IMR-90 (cell line): Measurements from ENCODE around the gene SEPTIN3. TPM values are rescaled to one million over a fixed set of nuclear protein-coding genes. Genes with fewer than 3 reads are reported as not detected.

Source experiments
- ATAC-seq: fragments of 200-7000 bp; cut with Tn5 transposase; 2 replicates; pipeline ENCODE4 v1.9.1; 2020; ENCODE audit warnings: low read depth, mild to moderate bottlenecking, moderate library complexity
- BruUV-seq: library from RNA; stranded (reverse); fragments of 400-500 nt; replicated peaks from 2 replicates; lab custom pipeline; 2021; lab: Mats Ljungman, UMichigan
- CTCF ChIA-PET: fragments of 300-600 bp; formaldehyde crosslinking; extraction: SDS; loops from one replicate; lab custom pipeline; 2021; ENCODE audit warnings: antibody characterized with exemption; lab: Yijun Ruan, JAX
- POLR2A ChIA-PET: fragments of 300-600 bp; sonication (Branson Sonifier 250); formaldehyde crosslinking; loops from one replicate; lab custom pipeline; 2022; ENCODE audit warnings: antibody characterized with exemption; ENCODE audit not compliant: unreplicated experiment; lab: Charles Lee
- DNase-seq: peaks from one replicate; pipeline ENCODE4 v3.0.0; 2013
- H2AFZ ChIP-seq: replicated peaks from 2 replicates; pipeline ENCODE3; 2013; ENCODE audit warnings: low read length, mild to moderate bottlenecking; ENCODE audit not compliant: poor library complexity
- H2AK5ac ChIP-seq: 2 replicates; pipeline ENCODE4 v1.6.1; 2013; ENCODE audit warnings: low read depth, low read length, inconsistent platforms
- H2AK9ac ChIP-seq: replicated peaks from 2 replicates; pipeline ENCODE3; 2013; ENCODE audit warnings: mild to moderate bottlenecking, low read depth, low read length, moderate library complexity; ENCODE audit not compliant: poor library complexity
- H2BK120ac ChIP-seq: 2 replicates; pipeline ENCODE4 v1.6.1; 2013; ENCODE audit warnings: low read depth, low read length, inconsistent platforms
- H2BK15ac ChIP-seq: 3 replicates; pipeline ENCODE4 v1.6.1; 2013; ENCODE audit warnings: low read depth, low read length, inconsistent platforms
- H2BK20ac ChIP-seq: 2 replicates; pipeline ENCODE4 v1.6.1; 2013; ENCODE audit warnings: low read depth, mild to moderate bottlenecking, inconsistent platforms, low read length, moderate library complexity
- H2BK5ac ChIP-seq: 2 replicates; pipeline ENCODE4 v1.6.1; 2013; ENCODE audit warnings: mild to moderate bottlenecking, low read depth, low read length, inconsistent platforms; ENCODE audit not compliant: poor library complexity, severe bottlenecking
- H3K14ac ChIP-seq: replicated peaks from 2 replicates; pipeline ENCODE4 v1.6.1; 2013; ENCODE audit warnings: low read depth, low read length, inconsistent platforms
- H3K18ac ChIP-seq: 2 replicates; pipeline ENCODE4 v1.6.1; 2013; ENCODE audit warnings: low read depth, low read length, control low read depth
- H3K23ac ChIP-seq: 2 replicates; pipeline ENCODE4 v1.6.1; 2013; ENCODE audit warnings: low read depth, low read length, inconsistent platforms
- H3K27ac ChIP-seq: 2 replicates; pipeline ENCODE4 v1.5.1; 2013; ENCODE audit warnings: mild to moderate bottlenecking, control low read depth, low read length; ENCODE audit not compliant: insufficient read depth
- H3K27me3 ChIP-seq: 2 replicates; pipeline ENCODE4 v1.6.1; 2013; ENCODE audit warnings: low read length; ENCODE audit not compliant: control insufficient read depth, insufficient read depth
- H3K36me3 ChIP-seq: 2 replicates; pipeline ENCODE4 v1.6.1; 2013; ENCODE audit warnings: low read length, mixed read lengths; ENCODE audit not compliant: control insufficient read depth, insufficient read depth
- H3K4ac ChIP-seq: 2 replicates; pipeline ENCODE4 v1.6.1; 2013; ENCODE audit warnings: low read depth, low read length, inconsistent platforms
- H3K4me1 ChIP-seq: 2 replicates; pipeline ENCODE4 v1.6.1; 2013; ENCODE audit warnings: low read length, mixed read lengths; ENCODE audit not compliant: control insufficient read depth, insufficient read depth
- H3K4me2 ChIP-seq: 2 replicates; pipeline ENCODE4 v1.6.1; 2013; ENCODE audit warnings: low read depth, mild to moderate bottlenecking, control low read depth, low read length, moderate library complexity
- H3K4me3 ChIP-seq: 2 replicates; pipeline ENCODE4 v1.5.1; 2013; ENCODE audit warnings: low read depth, mild to moderate bottlenecking, control low read depth, low read length, moderate library complexity; ENCODE audit not compliant: insufficient read depth
- H3K56ac ChIP-seq: 2 replicates; pipeline ENCODE4 v1.6.1; 2013; ENCODE audit warnings: low read length, inconsistent platforms; ENCODE audit not compliant: insufficient read depth; ENCODE audit errors: extremely low read depth
- H3K79me1 ChIP-seq, 2 experiments: 2 replicates each; pipeline ENCODE4 v1.6.1; 2013; ENCODE audit warnings: low read length in 2 of 2, inconsistent platforms in 1 of 2, low read depth in 1 of 2
- H3K9ac ChIP-seq: 2 replicates; pipeline ENCODE4 v1.6.1; 2013; ENCODE audit warnings: low read depth, low read length, control low read depth
- H3K9me1 ChIP-seq: 2 replicates; pipeline ENCODE4 v1.6.1; 2013; ENCODE audit warnings: low read length, inconsistent platforms; ENCODE audit not compliant: insufficient read depth
- H3K9me3 ChIP-seq: 2 replicates; pipeline ENCODE4 v1.6.1; 2013; ENCODE audit warnings: low read length; ENCODE audit not compliant: control insufficient read depth, insufficient read depth
- H4K20me1 ChIP-seq: 2 replicates; pipeline ENCODE4 v1.6.1; 2013; ENCODE audit warnings: low read length, inconsistent platforms; ENCODE audit not compliant: insufficient read depth
- H4K5ac ChIP-seq: 2 replicates; pipeline ENCODE4 v1.6.1; 2013; ENCODE audit warnings: mild to moderate bottlenecking, low read depth, low read length, control low read depth
- H4K8ac ChIP-seq, 2 experiments: 2 replicates each; pipeline ENCODE4 v1.6.1; 2013; ENCODE audit warnings: low read depth in 2 of 2, low read length in 2 of 2, control low read depth in 1 of 2, inconsistent platforms in 1 of 2
- H4K91ac ChIP-seq: 2 replicates; pipeline ENCODE4 v1.6.1; 2013; ENCODE audit warnings: low read depth, low read length, inconsistent platforms; ENCODE audit not compliant: insufficient read depth
- BHLHE40 ChIP-seq: fragments of 150-350 bp; IDR thresholded peaks from 2 replicates; pipeline ENCODE4 v1.6.1; 2016; ENCODE audit warnings: mild to moderate bottlenecking, low read depth, low read length
- CEBPB ChIP-seq: IDR thresholded peaks from 2 replicates; pipeline ENCODE4 v1.6.1; 2012; ENCODE audit warnings: low read depth, low read length, improper control_type of control experiment
- CHD1 ChIP-seq: IDR thresholded peaks from 2 replicates; pipeline ENCODE4 v1.6.1; 2012; ENCODE audit warnings: low read depth, low read length, improper control_type of control experiment
- FOS ChIP-seq: fragments of 150-350 bp; IDR thresholded peaks from 2 replicates; pipeline ENCODE4 v1.6.1; 2016; ENCODE audit warnings: low read depth, low read length
- MAFK ChIP-seq: IDR thresholded peaks from 2 replicates; pipeline ENCODE4 v1.6.1; 2012; ENCODE audit warnings: low read depth, low read length, improper control_type of control experiment
- MAZ ChIP-seq: IDR thresholded peaks from 2 replicates; pipeline ENCODE4 v1.6.1; 2012; ENCODE audit warnings: low read depth, mild to moderate bottlenecking, low read length, improper control_type of control experiment, moderate library complexity, borderline replicate concordance
- MXI1 ChIP-seq: IDR thresholded peaks from 2 replicates; pipeline ENCODE4 v1.6.1; 2012; ENCODE audit warnings: low read depth, mild to moderate bottlenecking, low read length, moderate library complexity, borderline replicate concordance
- NFE2L2 ChIP-seq: fragments of 150-350 bp; IDR thresholded peaks from 2 replicates; pipeline ENCODE4 v1.6.1; 2016; ENCODE audit warnings: low read depth, mild to moderate bottlenecking, low read length
- POLR2A ChIP-seq: IDR thresholded peaks from 2 replicates; pipeline ENCODE4 v1.6.1; 2012; ENCODE audit warnings: mild to moderate bottlenecking, low read depth, low read length
- RAD21 ChIP-seq: IDR thresholded peaks from 2 replicates; pipeline ENCODE4 v1.6.1; 2012; ENCODE audit warnings: low read length, improper control_type of control experiment
- RCOR1 ChIP-seq: IDR thresholded peaks from 2 replicates; pipeline ENCODE4 v1.6.1; 2012; ENCODE audit warnings: mild to moderate bottlenecking, low read length, improper control_type of control experiment; ENCODE audit not compliant: insufficient replicate concordance
- RFX5 ChIP-seq: IDR thresholded peaks from 2 replicates; pipeline ENCODE4 v1.8.0; 2012; ENCODE audit warnings: low read depth, mild to moderate bottlenecking, low read length, moderate library complexity
- SMC3 ChIP-seq: fragments of 150-350 bp; IDR thresholded peaks from 2 replicates; pipeline ENCODE4 v1.6.1; 2016; ENCODE audit warnings: low read depth, mild to moderate bottlenecking, antibody characterized with exemption, low read length, moderate library complexity
- WGBS, 2 experiments: methylation state at CpG; one replicate each; pipeline versions ENCODE4 v1.1.5 to v1.1.7; 2013; ENCODE audit warnings: missing lambda C conversion rate in 2 of 2; ENCODE audit not compliant: insufficient read length in 1 of 2; ENCODE audit errors: extremely low coverage in 2 of 2; 5-methylcytosine and 5-hydroxymethylcytosine counted together
- dilution Hi-C: fragments of 300-500 bp; cut with HindIII; formaldehyde crosslinking; loops from one replicate; pipeline ENCODE4 v1.14.3; 2018; ENCODE audit warnings: low sequenced_read_pairs; ENCODE audit not compliant: unreplicated experiment
- in situ Hi-C: fragments of 300-500 bp; cut with MboI; formaldehyde crosslinking; loops from 3 replicates; pipeline ENCODE4 v1.14.3; 2019; ENCODE audit warnings: low sequenced_read_pairs, inconsistent platforms, mixed read lengths
- intact Hi-C: fragments of 100-400 bp; cut with micrococcal nuclease; formaldehyde crosslinking; loops from 2 replicates; pipeline ENCODE4 v1.10.0; 2022
- polyA plus RNA-seq, 3 experiments: library from polyadenylated mRNA; depleted of rRNA; stranded (reverse); fragments of >200 nt; gene quantifications; 2 replicates each; pipeline ENCODE4 v1.2.3, GENCODE V29; 2012; ENCODE audit warnings: low replicate concordance in 1 of 3
- total RNA-seq: library from RNA; depleted of rRNA; stranded (reverse); fragments of >200 nt; gene quantifications from 2 replicates; pipeline ENCODE4 v1.2.3, GENCODE V29; 2012
- TF ChIP-seq, protein P1 (sequence below): fragments of 150-350 bp; IDR thresholded peaks from 2 replicates; pipeline ENCODE4 v1.6.1; 2016; ENCODE audit warnings: low read depth, mild to moderate bottlenecking, low read length, moderate library complexity, borderline replicate concordance
- TF ChIP-seq, protein P2 (sequence below): fragments of 150-350 bp; IDR thresholded peaks from 2 replicates; pipeline ENCODE4 v1.6.1; 2017; ENCODE audit warnings: mild to moderate bottlenecking, antibody characterized with exemption, low read length, low read depth

SEPTIN3 gene
- total and polyA plus RNA-seq, 2 of the 4 experiments (the other 2 are of a cell fraction) = 0.15 to 0.18 TPM

DNA sequence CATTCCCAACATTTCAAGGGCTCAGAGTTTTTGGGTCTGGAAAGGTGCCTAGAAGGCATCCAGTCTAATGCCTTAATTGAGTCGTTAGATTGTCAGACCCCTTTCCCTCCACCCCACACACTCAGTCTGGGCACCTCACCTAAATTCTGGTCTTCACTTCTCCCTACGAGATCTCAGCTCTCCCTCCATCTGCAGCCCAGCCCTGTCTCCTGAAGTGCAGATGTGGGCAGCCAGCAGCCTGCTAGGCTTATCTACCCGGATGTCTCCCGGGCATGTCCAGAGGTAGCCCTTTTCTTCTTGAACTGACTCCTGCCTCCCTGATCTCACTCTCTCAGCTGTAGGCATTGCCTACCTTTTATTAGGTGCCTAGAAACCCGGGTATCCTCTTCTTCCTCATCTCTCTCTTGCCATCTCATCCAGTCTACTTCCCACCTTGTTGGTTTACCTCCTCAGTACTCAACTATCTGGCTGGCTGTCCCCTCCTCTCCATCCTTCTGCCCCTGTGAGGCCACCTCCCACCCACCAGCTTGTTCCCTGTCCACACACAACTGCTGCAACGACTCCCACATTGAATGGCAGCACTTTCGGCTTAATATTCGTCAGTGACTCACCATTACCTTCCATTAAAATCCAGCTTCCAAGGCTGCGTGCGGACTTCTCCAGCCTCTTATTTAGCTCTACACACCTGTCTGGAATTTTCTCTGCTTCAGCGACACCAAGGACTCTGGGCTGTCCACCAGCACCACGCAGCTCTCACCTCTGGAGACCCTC is 6.2 kb downstream of the SEPTIN3 start:
- no peaks in the 10 kb centered on the region for H3K36me3 ChIP-seq
- no peak overlapping the region for H3K27ac ChIP-seq
- H3K14ac ChIP-seq = no peak overlapping the region
- no peak overlapping the region for H2AFZ ChIP-seq
- H3K4ac ChIP-seq = no peak overlapping the region
- intact Hi-C loops (no loop called here), dilution Hi-C loops (no loop called here), in situ Hi-C loops (no loop called here)
- 70% methylated on average over 11 of the region's 12 CpGs; no CpG with 5 or more reads in 1 of the 2 experiments for WGBS, 2 experiments
- H2BK15ac ChIP-seq = no peak overlapping the region
- H4K5ac ChIP-seq = no peak overlapping the region
- H4K20me1 ChIP-seq = no peaks in the 10 kb centered on the region
- POLR2A ChIA-PET = interaction anchor here (0.6 kb wide), 1 partner anchor 22 kb away, joined by 3 read pairs; no protein-coding TSS in a partner anchor
- DNase-seq = no peak
- H4K8ac ChIP-seq = no peak overlapping the region
- no peak overlapping the region for H2AK9ac ChIP-seq
- no peak for ATAC-seq
- H2BK120ac ChIP-seq = no peak overlapping the region
- CTCF ChIA-PET = interaction anchor here (0.6 kb wide), 1 partner anchor 566 kb away, joined by 3 read pairs; no protein-coding TSS in a partner anchor
- no peak overlapping the region for H3K4me3 ChIP-seq
- no peaks in the 10 kb centered on the region; the same call in 1 of the 2 replicates for H3K4me1 ChIP-seq
- no peak overlapping the region for H3K23ac ChIP-seq
- H4K91ac ChIP-seq = no peak overlapping the region
- H3K9me3 ChIP-seq = no peaks in the 10 kb centered on the region
- no peak overlapping the region for H3K9ac ChIP-seq
- H3K56ac ChIP-seq = no peak overlapping the region
- peaks cover 70% of the 10 kb centered on the region for H3K27me3 ChIP-seq
- no peak overlapping the region for H2BK5ac ChIP-seq
- H2BK20ac ChIP-seq = no peak overlapping the region
- no peaks in the 10 kb centered on the region for H3K79me1 ChIP-seq
- no peak overlapping the region for H3K4me2 ChIP-seq
- BruUV-seq = no TSS peak
- no peak overlapping the region for H2AK5ac ChIP-seq
- H3K18ac ChIP-seq = no peak overlapping the region
- no peaks in the 10 kb centered on the region for H3K9me1 ChIP-seq
- no peak for TF ChIP-seq MXI1
- no peak for TF ChIP-seq SMC3
- TF ChIP-seq BHLHE40 = no peak
- TF ChIP-seq CEBPB = no peak
- no peak for TF ChIP-seq NFE2L2
- no peak for TF ChIP-seq RCOR1
- TF ChIP-seq RFX5 = no peak
- TF ChIP-seq, protein P1, sequence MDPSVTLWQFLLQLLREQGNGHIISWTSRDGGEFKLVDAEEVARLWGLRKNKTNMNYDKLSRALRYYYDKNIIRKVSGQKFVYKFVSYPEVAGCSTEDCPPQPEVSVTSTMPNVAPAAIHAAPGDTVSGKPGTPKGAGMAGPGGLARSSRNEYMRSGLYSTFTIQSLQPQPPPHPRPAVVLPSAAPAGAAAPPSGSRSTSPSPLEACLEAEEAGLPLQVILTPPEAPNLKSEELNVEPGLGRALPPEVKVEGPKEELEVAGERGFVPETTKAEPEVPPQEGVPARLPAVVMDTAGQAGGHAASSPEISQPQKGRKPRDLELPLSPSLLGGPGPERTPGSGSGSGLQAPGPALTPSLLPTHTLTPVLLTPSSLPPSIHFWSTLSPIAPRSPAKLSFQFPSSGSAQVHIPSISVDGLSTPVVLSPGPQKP = no peak
- TF ChIP-seq RAD21 = no peak
- TF ChIP-seq POLR2A = no peak
- TF ChIP-seq MAFK = no peak
- TF ChIP-seq, protein P2, sequence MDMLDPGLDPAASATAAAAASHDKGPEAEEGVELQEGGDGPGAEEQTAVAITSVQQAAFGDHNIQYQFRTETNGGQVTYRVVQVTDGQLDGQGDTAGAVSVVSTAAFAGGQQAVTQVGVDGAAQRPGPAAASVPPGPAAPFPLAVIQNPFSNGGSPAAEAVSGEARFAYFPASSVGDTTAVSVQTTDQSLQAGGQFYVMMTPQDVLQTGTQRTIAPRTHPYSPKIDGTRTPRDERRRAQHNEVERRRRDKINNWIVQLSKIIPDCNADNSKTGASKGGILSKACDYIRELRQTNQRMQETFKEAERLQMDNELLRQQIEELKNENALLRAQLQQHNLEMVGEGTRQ = no peak
- no peak for TF ChIP-seq FOS
- TF ChIP-seq CHD1 = no peak
- no peak for TF ChIP-seq MAZ
